H9 (cell line): Measurements from ENCODE around the gene APOL1. TPM values are rescaled to one million over a fixed set of nuclear protein-coding genes. Genes with fewer than 3 reads are reported as not detected.
A peak's percentile ranks its signal among the peaks of the same experiment; 100 is the strongest.

Experiments
- DNase-seq: peaks from one replicate; pipeline ENCODE4 v3.0.0-alpha.2; 2017
- H2AFZ ChIP-seq: one replicate; pipeline ENCODE4 v1.6.1; 2013; ENCODE audit warnings: mild to moderate bottlenecking, low read length, control low read depth, moderate library complexity
- H2AK5ac ChIP-seq: 2 replicates; pipeline ENCODE4 v1.6.1; 2013; ENCODE audit warnings: low read length, control low read depth, mixed read lengths; ENCODE audit not compliant: insufficient read length
- H2BK120ac ChIP-seq: one replicate; pipeline ENCODE4 v1.6.1; 2013; ENCODE audit warnings: low read depth, mild to moderate bottlenecking, low read length, control low read depth, inconsistent platforms; ENCODE audit not compliant: poor library complexity, severe bottlenecking
- H2BK12ac ChIP-seq: 2 replicates; pipeline ENCODE4 v1.6.1; 2013; ENCODE audit warnings: low read length, control low read depth, mixed read lengths, low read depth; ENCODE audit not compliant: insufficient read length
- H2BK15ac ChIP-seq: 2 replicates; pipeline ENCODE4 v1.6.1; 2013; ENCODE audit warnings: low read depth, low read length, control low read depth
- H2BK20ac ChIP-seq: one replicate; pipeline ENCODE4 v1.6.1; 2013; ENCODE audit warnings: low read depth, mild to moderate bottlenecking, low read length, control low read depth, inconsistent platforms; ENCODE audit not compliant: poor library complexity, severe bottlenecking
- H2BK5ac ChIP-seq: 2 replicates; pipeline ENCODE4 v1.6.1; 2013; ENCODE audit warnings: low read length, control low read depth, mixed read lengths; ENCODE audit not compliant: insufficient read length
- H3K14ac ChIP-seq: 2 replicates; pipeline ENCODE4 v1.6.1; 2013; ENCODE audit warnings: low read length, control low read depth; ENCODE audit not compliant: insufficient read depth
- H3K18ac ChIP-seq: 2 replicates; pipeline ENCODE4 v1.6.1; 2013; ENCODE audit warnings: low read depth, mild to moderate bottlenecking, mixed read lengths, low read length, control low read depth; ENCODE audit not compliant: insufficient read length
- H3K23ac ChIP-seq: 2 replicates; pipeline ENCODE4 v1.6.1; 2013; ENCODE audit warnings: low read length, control low read depth, mixed read lengths, low read depth; ENCODE audit not compliant: insufficient read length
- H3K23me2 ChIP-seq: 2 replicates; pipeline ENCODE4 v1.6.1; 2013; ENCODE audit warnings: low read depth, mild to moderate bottlenecking, mixed read lengths, low read length, control low read depth; ENCODE audit not compliant: insufficient read length, poor library complexity, severe bottlenecking
- H3K27ac ChIP-seq: 2 replicates; pipeline ENCODE4 v1.5.1; 2013; ENCODE audit warnings: low read length, control low read depth, mixed read lengths, low read depth; ENCODE audit not compliant: insufficient read length
- H3K27me3 ChIP-seq: 2 replicates; pipeline ENCODE4 v1.6.1; 2013; ENCODE audit warnings: low read length, control low read depth, inconsistent platforms; ENCODE audit not compliant: insufficient read depth
- H3K4ac ChIP-seq: 2 replicates; pipeline ENCODE4 v1.6.1; 2013; ENCODE audit warnings: low read depth, mild to moderate bottlenecking, control low read depth, inconsistent platforms, low read length, moderate library complexity
- H3K4me1 ChIP-seq: 2 replicates; pipeline ENCODE4 v1.6.1; 2013; ENCODE audit warnings: low read length, control low read depth, inconsistent platforms; ENCODE audit not compliant: insufficient read depth
- H3K4me2 ChIP-seq: 2 replicates; pipeline ENCODE4 v1.6.1; 2013; ENCODE audit warnings: low read length, control low read depth, mixed read lengths; ENCODE audit not compliant: insufficient read length, insufficient read depth
- H3K56ac ChIP-seq: 2 replicates; pipeline ENCODE4 v1.6.1; 2013; ENCODE audit warnings: low read depth, mild to moderate bottlenecking, mixed read lengths, low read length, control low read depth; ENCODE audit not compliant: insufficient read length
- H3K79me1 ChIP-seq: 2 replicates; pipeline ENCODE4 v1.6.1; 2013; ENCODE audit warnings: low read depth, mild to moderate bottlenecking, moderate library complexity, low read length, control low read depth, inconsistent platforms; ENCODE audit not compliant: insufficient read depth, poor library complexity, severe bottlenecking
- H3K79me2 ChIP-seq: 2 replicates; pipeline ENCODE4 v1.6.1; 2013; ENCODE audit warnings: low read length, control low read depth, inconsistent platforms; ENCODE audit not compliant: insufficient read depth
- H3K9ac ChIP-seq: 2 replicates; pipeline ENCODE4 v1.6.1; 2013; ENCODE audit warnings: low read length, control low read depth, mixed read lengths; ENCODE audit not compliant: insufficient read length; ENCODE audit errors: extremely low read depth
- H3K9me3 ChIP-seq: one replicate; pipeline ENCODE4 v1.6.1; 2013; ENCODE audit warnings: low read depth, low read length, inconsistent platforms; ENCODE audit not compliant: control insufficient read depth
- H3T11ph ChIP-seq: one replicate; pipeline ENCODE4 v1.6.1; 2013; ENCODE audit warnings: mild to moderate bottlenecking, low read length, control low read depth, inconsistent platforms
- H4K20me1 ChIP-seq: one replicate; pipeline ENCODE4 v1.6.1; 2013; ENCODE audit not compliant: control insufficient read depth, insufficient read length, insufficient read depth
- H4K5ac ChIP-seq: 2 replicates; pipeline ENCODE4 v1.6.1; 2013; ENCODE audit warnings: low read depth, mild to moderate bottlenecking, mixed read lengths, low read length, control low read depth; ENCODE audit not compliant: insufficient read length
- H4K8ac ChIP-seq: replicated peaks from 2 replicates; pipeline ENCODE4 v1.6.1; 2013; ENCODE audit warnings: low read length, control low read depth, mixed read lengths, low read depth; ENCODE audit not compliant: insufficient read length
- H4K91ac ChIP-seq: 2 replicates; pipeline ENCODE4 v1.6.1; 2013; ENCODE audit warnings: low read depth, mild to moderate bottlenecking, moderate library complexity, mixed read lengths, low read length, control low read depth; ENCODE audit not compliant: insufficient read length
- H3K27ac Mint-ChIP-seq, 3 experiments: 2 replicates in 2 of 3; 3 replicates in 1 of 3; pipeline ENCODE4 v1.8.0; 2020 to 2021; ENCODE audit warnings: mixed read lengths in 3 of 3, mild to moderate bottlenecking in 1 of 3, moderate library complexity in 1 of 3
- H3K27me3 Mint-ChIP-seq: 2 replicates; pipeline ENCODE4 v1.8.0; 2021; ENCODE audit warnings: low read depth, mild to moderate bottlenecking, moderate library complexity, mixed read lengths
- H3K36me3 Mint-ChIP-seq, 3 experiments: 2 replicates in 2 of 3; 3 replicates in 1 of 3; pipeline ENCODE4 v1.8.0; 2020 to 2021; ENCODE audit warnings: low read depth in 3 of 3, mixed read lengths in 3 of 3; ENCODE audit not compliant: insufficient read depth in 1 of 3
- H3K4me1 Mint-ChIP-seq, 2 experiments: 2 replicates each; pipeline ENCODE4 v1.8.0; 2020; ENCODE audit warnings: mixed read lengths in 2 of 2
- H3K4me3 Mint-ChIP-seq, 2 experiments: 2 replicates in 1 of 2; 3 replicates in 1 of 2; pipeline ENCODE4 v1.8.0; 2020 to 2021; ENCODE audit warnings: mild to moderate bottlenecking in 2 of 2, mixed read lengths in 2 of 2, moderate library complexity in 1 of 2
- H3K9me3 Mint-ChIP-seq, 2 experiments: 2 replicates in 1 of 2; 3 replicates in 1 of 2; pipeline ENCODE4 v1.8.0; 2020; ENCODE audit warnings: mild to moderate bottlenecking in 2 of 2, mixed read lengths in 2 of 2, moderate library complexity in 1 of 2
- WGBS: extraction: QIAGEN DNeasy Blood & Tissue Kit; methylation state at CpG from one replicate; pipeline ENCODE4 v1.1.7; 2013; ENCODE audit warnings: missing lambda C conversion rate, low lambda C conversion rate, mixed read lengths; ENCODE audit not compliant: insufficient read length; ENCODE audit errors: extremely low coverage; 5-methylcytosine and 5-hydroxymethylcytosine counted together
- total RNA-seq: library from RNA; stranded (reverse); gene quantifications from 2 replicates; pipeline ENCODE4 v1.2.1, GENCODE V29; 2021
- TF ChIP-seq, protein P1 (sequence below): fragments of 200-600 bp; sonication (generic); conservative IDR thresholded peaks from 3 replicates; pipeline ENCODE4 v1.8.0; 2021; ENCODE audit warnings: antibody characterized with exemption, mild to moderate bottlenecking

APOL1 gene
- total RNA-seq, 1 experiment from 2014 or later: not detected

DNA sequence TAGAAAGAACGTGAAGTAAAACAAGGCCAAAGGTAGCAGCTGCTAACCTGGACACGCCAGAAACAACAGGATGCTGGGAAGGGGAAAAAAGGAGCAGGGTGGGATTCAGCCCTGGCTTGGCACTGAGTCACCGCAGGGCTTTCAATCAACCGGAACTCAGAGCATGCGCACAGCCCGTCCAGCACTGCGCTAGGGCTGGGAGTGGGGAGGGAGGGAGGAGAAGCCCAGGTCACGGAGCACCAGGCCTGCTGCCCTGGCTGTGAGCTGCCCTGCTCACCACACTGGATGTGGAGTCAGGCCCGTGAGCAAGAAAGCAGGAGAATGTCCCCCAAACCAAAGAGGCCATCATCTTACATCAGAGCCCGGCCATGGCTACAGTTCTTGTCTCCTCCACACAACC, 51.5 kb downstream of the APOL1 start:
- H3K56ac ChIP-seq: no peak overlapping the region
- TF ChIP-seq, protein P1, sequence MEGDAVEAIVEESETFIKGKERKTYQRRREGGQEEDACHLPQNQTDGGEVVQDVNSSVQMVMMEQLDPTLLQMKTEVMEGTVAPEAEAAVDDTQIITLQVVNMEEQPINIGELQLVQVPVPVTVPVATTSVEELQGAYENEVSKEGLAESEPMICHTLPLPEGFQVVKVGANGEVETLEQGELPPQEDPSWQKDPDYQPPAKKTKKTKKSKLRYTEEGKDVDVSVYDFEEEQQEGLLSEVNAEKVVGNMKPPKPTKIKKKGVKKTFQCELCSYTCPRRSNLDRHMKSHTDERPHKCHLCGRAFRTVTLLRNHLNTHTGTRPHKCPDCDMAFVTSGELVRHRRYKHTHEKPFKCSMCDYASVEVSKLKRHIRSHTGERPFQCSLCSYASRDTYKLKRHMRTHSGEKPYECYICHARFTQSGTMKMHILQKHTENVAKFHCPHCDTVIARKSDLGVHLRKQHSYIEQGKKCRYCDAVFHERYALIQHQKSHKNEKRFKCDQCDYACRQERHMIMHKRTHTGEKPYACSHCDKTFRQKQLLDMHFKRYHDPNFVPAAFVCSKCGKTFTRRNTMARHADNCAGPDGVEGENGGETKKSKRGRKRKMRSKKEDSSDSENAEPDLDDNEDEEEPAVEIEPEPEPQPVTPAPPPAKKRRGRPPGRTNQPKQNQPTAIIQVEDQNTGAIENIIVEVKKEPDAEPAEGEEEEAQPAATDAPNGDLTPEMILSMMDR: no peak
- Mint-ChIP-seq H3K27me3 (no peaks in the 10 kb centered on the region), H3K27ac (peak overlapping the region in 2 of 3 experiments; percentile 21 to 44; a peak in 2 of 7 replicates), H3K4me3 (no peak overlapping the region), H3K36me3 (peaks cover 53 to 94% (median 84%) of the 10 kb centered on the region in 3 experiments), H3K9me3 (no peaks in the 10 kb centered on the region), H3K4me1 (0 out of 4 replicates have a peak, but pooled peaks cover 0 to 3% of the 10 kb centered on the region in 2 experiments)
- no peak overlapping the region for H2BK120ac ChIP-seq
- H2AFZ ChIP-seq: no peak overlapping the region
- H4K5ac ChIP-seq: no peak overlapping the region
- no peaks in the 10 kb centered on the region for H3K27me3 ChIP-seq
- DNase-seq: no peak
- H2BK12ac ChIP-seq: no peak overlapping the region
- H2BK5ac ChIP-seq: no peak overlapping the region
- H3K4me2 ChIP-seq: no peak overlapping the region
- H4K20me1 ChIP-seq: no peaks in the 10 kb centered on the region
- no peak overlapping the region for H4K91ac ChIP-seq
- H2AK5ac ChIP-seq: no peak overlapping the region
- no peak overlapping the region for H2BK20ac ChIP-seq
- no peak overlapping the region for H2BK15ac ChIP-seq
- H3K23ac ChIP-seq: no peak overlapping the region
- no peaks in the 10 kb centered on the region for H3K79me1 ChIP-seq
- no peak overlapping the region for H3K14ac ChIP-seq
- no peaks in the 10 kb centered on the region for H3K9me3 ChIP-seq
- H3K18ac ChIP-seq: no peak overlapping the region
- no CpG with 5 or more reads among the region's 10 CpGs for WGBS
- H3K27ac ChIP-seq: no peak overlapping the region
- H3T11ph ChIP-seq: no peak overlapping the region
- H3K4me1 ChIP-seq: no peaks in the 10 kb centered on the region
- H3K9ac ChIP-seq: no peak overlapping the region
- no peak overlapping the region for H3K4ac ChIP-seq
- no peak overlapping the region for H4K8ac ChIP-seq
- no peaks in the 10 kb centered on the region for H3K23me2 ChIP-seq
- H3K79me2 ChIP-seq: no peaks in the 10 kb centered on the region
